ENCODE results near the gene ARL15.

GRCh38 chr5:54305737-54306136 lies 4.6 kb downstream of the ARL15 start:
- no peak for TF ChIP-seq POLR2A (IDR thresholded peaks at IDR 0.05)
- TF ChIP-seq, protein P1, sequence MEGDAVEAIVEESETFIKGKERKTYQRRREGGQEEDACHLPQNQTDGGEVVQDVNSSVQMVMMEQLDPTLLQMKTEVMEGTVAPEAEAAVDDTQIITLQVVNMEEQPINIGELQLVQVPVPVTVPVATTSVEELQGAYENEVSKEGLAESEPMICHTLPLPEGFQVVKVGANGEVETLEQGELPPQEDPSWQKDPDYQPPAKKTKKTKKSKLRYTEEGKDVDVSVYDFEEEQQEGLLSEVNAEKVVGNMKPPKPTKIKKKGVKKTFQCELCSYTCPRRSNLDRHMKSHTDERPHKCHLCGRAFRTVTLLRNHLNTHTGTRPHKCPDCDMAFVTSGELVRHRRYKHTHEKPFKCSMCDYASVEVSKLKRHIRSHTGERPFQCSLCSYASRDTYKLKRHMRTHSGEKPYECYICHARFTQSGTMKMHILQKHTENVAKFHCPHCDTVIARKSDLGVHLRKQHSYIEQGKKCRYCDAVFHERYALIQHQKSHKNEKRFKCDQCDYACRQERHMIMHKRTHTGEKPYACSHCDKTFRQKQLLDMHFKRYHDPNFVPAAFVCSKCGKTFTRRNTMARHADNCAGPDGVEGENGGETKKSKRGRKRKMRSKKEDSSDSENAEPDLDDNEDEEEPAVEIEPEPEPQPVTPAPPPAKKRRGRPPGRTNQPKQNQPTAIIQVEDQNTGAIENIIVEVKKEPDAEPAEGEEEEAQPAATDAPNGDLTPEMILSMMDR (IDR thresholded peaks at IDR 0.05) = no peak

Data from esophagus squamous epithelium (tissue), 4 donors.